GM18870 (cell line): Measurements from ENCODE around the gene PFKM.

Experiments
- ATAC-seq: cut with Tn5 transposase; IDR thresholded peaks from one replicate; pipeline ENCODE4 v1.9.1; 2021; ENCODE audit warnings: moderate library complexity; ENCODE audit not compliant: unreplicated experiment

The PFKM gene

GRCh38 chr12:48119078-48119833 lies at the start of gene PFKM:
Gene PFKM (plus strand): TSS chr12:48119364. CDS start chr12:48122775, 3,411 bp downstream.
- peak; percentile 94 for ATAC-seq

DNA sequence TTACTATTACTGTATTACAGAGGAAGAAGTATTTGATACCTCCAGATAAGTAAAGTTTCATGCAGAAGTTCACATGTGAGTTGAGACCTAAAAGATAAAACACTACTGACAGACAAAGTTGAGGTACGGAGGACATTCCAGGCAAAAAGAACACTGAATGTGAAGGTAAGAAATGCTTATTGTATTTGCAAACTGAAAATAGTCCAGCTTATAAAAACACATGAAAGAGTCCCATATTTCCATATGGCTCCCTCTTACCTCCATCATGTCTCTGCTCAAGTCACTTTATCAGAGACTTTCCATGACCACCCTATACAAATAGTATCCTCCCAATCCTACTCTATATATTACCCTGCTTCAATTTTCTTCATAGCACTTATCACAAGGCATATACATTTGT lies 49.1 kb upstream of the PFKM start:
- ATAC-seq = no peak

GRCh38 chr12:48070731-48071130 lies 48.4 kb upstream of the PFKM start:
- no peak for ATAC-seq

- no peak for ATAC-seq
Observed at GRCh38 chr12:48071808-48072207, 47.4 kb upstream of the PFKM start.

DNA sequence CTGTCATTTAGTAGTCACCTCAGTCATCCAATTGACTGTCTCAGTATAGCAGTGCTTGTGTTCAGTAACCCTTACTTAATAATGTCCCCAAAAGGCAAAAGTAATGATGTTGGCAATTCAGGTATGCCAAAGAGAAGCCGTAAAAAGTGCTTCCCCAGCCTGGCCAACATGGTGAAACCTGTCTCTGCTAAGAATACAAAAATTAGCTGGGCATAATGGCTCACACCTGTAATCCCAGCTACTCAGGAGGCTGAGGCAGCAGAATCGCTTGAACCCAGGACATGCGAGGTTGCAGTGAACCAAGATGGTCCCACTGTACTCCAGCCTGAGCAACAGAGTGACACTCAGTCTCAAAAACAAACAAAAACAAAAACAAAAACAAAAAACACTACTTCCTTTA lies 46.9 kb upstream of the PFKM start:
- no peak for ATAC-seq

DNA sequence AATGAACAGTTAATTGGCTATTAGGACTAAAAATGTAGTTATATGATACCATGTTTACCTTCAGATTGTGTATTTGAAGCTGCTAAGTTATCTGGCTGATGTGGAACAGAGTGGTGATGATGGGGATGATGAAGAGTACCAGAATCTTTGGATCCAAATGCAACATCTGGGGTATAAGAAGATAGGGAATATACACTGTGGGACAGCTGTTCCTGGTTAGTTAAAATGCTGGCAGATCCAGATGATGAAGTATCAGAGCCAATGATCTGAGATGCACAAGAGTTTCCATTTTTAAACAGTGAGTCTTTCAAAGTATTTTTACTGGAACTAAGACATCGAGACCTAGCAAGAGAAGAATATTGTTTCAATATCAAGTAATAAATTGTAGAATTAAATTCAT lies 44.9 kb upstream of the PFKM start:
- no peak for ATAC-seq

- no peak for ATAC-seq
Observed at GRCh38 chr12:48075832-48076231, 43.3 kb upstream of the PFKM start.

DNA sequence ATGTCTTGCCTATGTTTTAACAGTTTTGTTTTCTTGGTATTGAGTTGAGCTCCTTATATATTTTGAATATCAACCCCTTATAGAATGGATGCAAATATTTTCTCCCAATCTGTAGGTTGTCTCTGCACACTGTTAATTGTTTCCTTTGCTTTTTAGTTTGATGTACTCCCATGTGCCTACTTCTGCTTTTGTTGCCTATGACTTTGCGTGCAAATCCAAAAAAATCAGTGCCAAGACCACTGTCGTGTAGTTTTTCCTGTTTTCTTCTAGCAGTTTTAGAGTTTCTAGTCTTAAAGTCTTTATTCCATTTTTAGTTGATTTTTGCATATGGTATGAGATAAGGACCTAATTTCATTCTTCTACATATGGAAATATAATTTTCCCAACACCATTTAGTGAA lies 42.1 kb upstream of the PFKM start:
- ATAC-seq = no peak

DNA sequence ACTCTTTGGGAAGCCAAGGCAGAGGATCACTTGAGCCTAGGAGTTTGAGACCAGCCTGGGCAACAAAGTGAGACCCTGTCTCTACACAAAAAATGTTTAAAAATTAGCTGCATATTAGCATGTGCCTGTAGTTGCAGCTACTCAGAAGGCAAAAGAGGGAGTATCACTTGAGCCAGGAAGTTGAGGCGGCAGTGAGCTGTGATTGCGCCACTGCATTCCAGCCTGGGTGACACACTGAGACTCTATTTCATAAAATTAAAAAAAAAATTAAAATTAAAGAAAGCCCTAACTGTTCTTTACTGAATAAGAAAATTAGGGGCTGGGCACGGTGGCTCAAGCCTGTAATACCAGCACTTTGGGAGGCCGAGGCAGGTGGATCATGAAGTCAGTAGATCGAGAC lies 40.3 kb upstream of the PFKM start:
- ATAC-seq = no peak

GRCh38 chr12:48080285-48080684 lies 38.9 kb upstream of the PFKM start:
- ATAC-seq = no peak

- ATAC-seq = no peak
Observed at GRCh38 chr12:48080821-48081220, 38.3 kb upstream of the PFKM start.

GRCh38 chr12:48084066-48084465 lies 35.1 kb upstream of the PFKM start:
- ATAC-seq = no peak

DNA sequence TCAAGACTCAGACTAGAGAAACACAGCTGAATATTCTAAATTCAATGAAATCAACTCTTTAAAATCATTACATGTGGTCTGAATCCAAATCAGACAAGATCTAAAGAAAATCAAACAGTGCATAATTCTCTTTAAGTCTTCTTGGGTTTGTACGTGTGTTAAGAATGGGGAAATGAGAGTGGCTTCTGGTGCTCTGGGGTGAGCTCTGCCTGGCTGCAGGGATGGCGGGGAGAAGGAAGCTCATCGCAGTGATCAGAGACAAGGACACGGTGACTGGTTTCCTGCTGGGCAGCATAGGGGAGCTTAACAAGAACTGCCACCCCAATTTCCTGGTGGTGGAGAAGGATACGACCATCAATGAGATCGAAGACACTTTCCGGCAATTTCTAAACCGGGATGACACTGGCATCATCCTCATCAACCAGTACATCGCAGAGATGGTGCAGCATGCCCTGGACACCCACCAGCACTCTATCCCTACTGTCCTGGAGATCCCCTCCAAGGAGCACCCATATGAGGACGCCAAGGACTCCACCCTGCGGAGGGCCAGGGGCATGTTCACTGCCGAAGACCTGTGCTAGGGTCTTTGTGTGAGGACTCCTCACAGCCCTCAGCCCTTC lies 34.2 kb upstream of the PFKM start:
- no peak for ATAC-seq

- ATAC-seq = no peak
Observed at GRCh38 chr12:48086327-48086726, 32.8 kb upstream of the PFKM start.

GRCh38 chr12:48092611-48093010 lies 26.6 kb upstream of the PFKM start:
- no peak for ATAC-seq

DNA sequence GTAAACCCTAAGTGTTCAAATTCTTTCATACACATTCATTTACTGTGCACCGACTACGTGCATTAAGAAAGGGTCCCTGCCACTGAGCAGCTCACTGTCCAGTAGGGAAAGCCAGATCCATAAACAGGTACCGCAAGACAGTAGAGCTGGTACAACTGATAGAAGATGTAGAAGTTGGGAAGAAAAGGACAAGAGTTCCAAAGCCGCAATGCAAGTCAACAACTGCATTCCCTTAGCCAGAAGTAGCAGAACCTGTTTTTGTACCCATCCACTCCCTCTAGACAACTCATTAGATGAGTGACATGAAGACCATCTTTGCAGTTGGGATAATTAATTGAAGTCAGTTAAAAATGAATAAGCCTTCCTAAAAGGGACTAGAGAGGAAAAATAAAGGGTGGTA lies 14.6 kb upstream of the PFKM start:
- ATAC-seq = no peak

- peak; percentile 33 for ATAC-seq
Observed at GRCh38 chr12:48105321-48105866, 13.8 kb upstream of the PFKM start.

- peak; percentile 58 for ATAC-seq
Observed at GRCh38 chr12:48105867-48106680, 13.1 kb upstream of the PFKM start, which contains the start of gene SENP1. Gene SENP1 (minus strand): TSS chr12:48106079. CDS start chr12:48101472, 4,607 bp downstream.

DNA sequence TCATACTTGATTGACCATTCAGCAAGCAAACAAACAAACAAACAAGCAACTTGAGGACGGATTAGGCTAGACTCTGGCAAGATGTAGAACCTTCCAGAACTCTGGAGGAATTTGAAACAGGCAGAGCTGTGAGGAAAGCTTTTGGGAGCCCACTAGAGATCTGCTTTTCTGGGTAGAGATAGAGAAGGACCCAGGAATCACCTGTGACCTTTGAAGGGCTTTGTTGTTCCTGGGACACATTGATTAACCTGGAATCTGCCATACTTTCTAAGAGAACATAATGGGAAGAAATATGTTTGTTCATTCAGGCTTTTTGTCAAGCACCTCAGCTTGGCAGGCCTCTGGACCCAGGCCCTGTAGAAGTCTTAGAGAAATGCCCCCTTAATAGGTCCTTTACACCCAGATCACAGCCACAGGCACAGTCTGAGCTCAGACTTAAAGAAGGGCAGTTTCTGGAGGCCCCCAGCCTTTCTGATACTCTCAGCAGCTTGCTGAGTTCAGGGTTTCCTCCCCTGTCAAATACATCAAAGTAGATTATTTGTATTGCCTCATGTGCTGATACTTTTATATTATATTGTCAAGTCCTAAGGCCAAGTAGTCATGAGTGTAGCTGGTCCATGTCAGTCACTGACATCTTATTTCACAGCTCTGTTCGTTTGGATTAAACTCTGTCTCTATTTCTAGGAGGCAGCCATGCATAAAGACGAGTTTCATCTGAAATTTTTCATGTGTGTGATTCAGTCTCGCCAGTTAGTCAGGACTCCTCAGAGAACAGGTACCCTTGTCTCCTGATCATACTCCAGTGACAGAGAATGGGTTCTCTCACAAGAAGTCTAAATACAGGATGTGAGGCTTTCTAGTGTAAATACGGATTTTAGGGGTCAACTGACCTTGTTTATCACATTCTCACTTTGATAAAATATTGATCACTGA lies 12.2 kb upstream of the PFKM start:
- no peak for ATAC-seq

GRCh38 chr12:48109424-48109823 lies 9.7 kb upstream of the PFKM start:
- no peak for ATAC-seq
